Thyroid gland (tissue), 4 donors: ENCODE data around the gene GALNT18.

Experiments used
- CTCF ChIP-seq, 6 experiments: fragments of 200-600 bp in 3 of 6; fragments of 450-650 bp in 3 of 6; sonication (generic) in 3 of 6; IDR thresholded peaks; one replicate each; pipeline ENCODE4 v1.5.1; 2016 to 2019; ENCODE audit warnings: antibody characterized with exemption in 6 of 6, mild to moderate bottlenecking in 2 of 6, inconsistent platforms in 1 of 6, moderate library complexity in 1 of 6
- POLR2A ChIP-seq, 2 donors: fragments of 450-650 bp; IDR thresholded peaks; one replicate each; pipeline ENCODE4 v1.6.1; 2017; ENCODE audit warnings: antibody characterized with exemption in 2 of 2, mild to moderate bottlenecking in 2 of 2, moderate library complexity in 1 of 2

GRCh38 chr11:11612439-11612838 is 9.4 kb downstream of the GALNT18 start:
- TF ChIP-seq CTCF (IDR thresholded peaks at IDR 0.05) (no peak), POLR2A (IDR thresholded peaks at IDR 0.05) (no peak)
